ENCODE measurements around the gene DNAH14. TPM values are rescaled to one million over a fixed set of nuclear protein-coding genes. Genes with fewer than 3 reads are reported as not detected.

Gene DNAH14
- total and polyA plus RNA-seq, 2 of the 8 experiments (the other 6 are each of a cell fraction or from before 2014, with no cell fraction given): 8.4 to 40.7 TPM

DNA sequence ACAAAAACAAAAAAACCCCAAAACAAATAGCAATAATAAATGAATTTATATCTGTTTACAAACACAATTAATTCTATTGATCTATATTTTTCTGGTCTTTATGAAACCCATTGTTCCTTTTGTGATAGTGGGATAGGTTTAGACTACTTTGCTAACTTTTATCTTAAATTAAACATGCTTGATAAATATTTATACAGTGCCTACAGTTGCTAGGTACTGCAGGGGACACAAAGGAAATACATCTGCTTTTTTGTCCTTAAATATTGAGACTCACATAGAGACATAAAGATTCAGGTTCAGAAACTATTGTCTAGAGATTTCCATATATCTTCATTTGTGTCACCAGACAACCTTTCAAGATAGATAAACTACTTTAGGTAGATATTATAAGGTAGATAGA lies 8.5 kb upstream of the DNAH14 start:
- no peak overlapping the region for H2BK5ac ChIP-seq (ENCODE audit: low read depth, low read length)
- no peak overlapping the region for H3K27ac ChIP-seq (ENCODE audit: low read depth, low read length)
- no peak overlapping the region for H3K56ac ChIP-seq (replicated peaks; ENCODE audit: insufficient read length, low read depth, low read length)
- H3K23me2 ChIP-seq (ENCODE audit: low read depth, low read length): no peaks in the 10 kb centered on the region
- no peak for FAIRE-seq
- TF ChIP-seq RFX5 (IDR thresholded peaks at IDR 0.05; ENCODE audit: borderline replicate concordance, low read depth, low read length): no peak
- no peak for TF ChIP-seq CBX5 (IDR thresholded peaks at IDR 0.05; ENCODE audit: low read depth, low read length)
- TF ChIP-seq CREB1 (IDR thresholded peaks at IDR 0.05): no peak
- TF ChIP-seq RBBP5 (IDR thresholded peaks at IDR 0.05; ENCODE audit: borderline replicate concordance, low read depth, low read length): no peak
- TF ChIP-seq POU5F1 (IDR thresholded peaks at IDR 0.05; ENCODE audit: low read depth, low read length): no peak
- no peak for TF ChIP-seq CBX8 (IDR thresholded peaks at IDR 0.05; ENCODE audit: borderline replicate concordance, low read depth, low read length)
- TF ChIP-seq RAD21 (IDR thresholded peaks at IDR 0.05 in 1 of 2, conservative IDR thresholded peaks at IDR 0.05 in 1 of 2; ENCODE audit: low read depth in 2 of 2, low read length in 2 of 2): no peak
- TF ChIP-seq KDM4A (IDR thresholded peaks at IDR 0.05; ENCODE audit: low read depth, low read length, severe bottlenecking): no peak
- no peak for TF ChIP-seq SIX5 (IDR thresholded peaks at IDR 0.05; ENCODE audit: low read depth, low read length)
- TF ChIP-seq CHD2 (IDR thresholded peaks at IDR 0.05; ENCODE audit: low read length): no peak
- no peak for TF ChIP-seq BCL11A (IDR thresholded peaks at IDR 0.05; ENCODE audit: low read depth in 2 of 2, low read length in 2 of 2)
- no peak for TF ChIP-seq GABPA (IDR thresholded peaks at IDR 0.05; ENCODE audit: borderline replicate concordance, insufficient read depth, low read length)
- no peak for TF ChIP-seq EGR1 (IDR thresholded peaks at IDR 0.05; ENCODE audit: borderline replicate concordance, low read depth, low read length)
- TF ChIP-seq HDAC6 (IDR thresholded peaks at IDR 0.05; ENCODE audit: low read depth, low read length): no peak
- TF ChIP-seq YY1 (IDR thresholded peaks at IDR 0.05; ENCODE audit: low read depth, low read length): no peak
- no peaks in the 10 kb centered on the region for H3K79me1 ChIP-seq (ENCODE audit: low read depth, low read length)
- H3K4me2 ChIP-seq (ENCODE audit: insufficient read depth in 1 of 2, low read depth in 2 of 2, low read length in 2 of 2): no peak overlapping the region
- H3K9ac ChIP-seq (replicated peaks in 1 of 4; ENCODE audit: extremely low read depth in 1 of 4, low read depth in 3 of 4, low read length in 3 of 4): no peak overlapping the region
- H4K8ac ChIP-seq (ENCODE audit: extremely low read depth, insufficient read depth, low read length): no peak overlapping the region
- H4K20me1 ChIP-seq (replicated peaks in 1 of 2; ENCODE audit: control insufficient read depth in 1 of 2, insufficient read depth in 2 of 2, low read length in 2 of 2): no peaks in the 10 kb centered on the region
- no peak overlapping the region for H2BK15ac ChIP-seq (ENCODE audit: low read length)
- 0 out of 7 replicates have a peak, but pooled peaks cover 0 to 2% (median 0%) of the 10 kb centered on the region in 4 experiments for H3K4me1 ChIP-seq (replicated peaks in 1 of 4; ENCODE audit: control insufficient read depth in 3 of 4, insufficient read depth in 4 of 4, low read length in 3 of 4)
- H3K9me3 ChIP-seq (ENCODE audit: insufficient read depth in 2 of 2, low read depth in 1 of 2, low read length in 1 of 2): no peaks in the 10 kb centered on the region
- no peak overlapping the region for H3K4me3 ChIP-seq (ENCODE audit: extremely low read depth in 1 of 4, insufficient read depth in 2 of 4, low read depth in 3 of 4, low read length in 4 of 4)
- H2AFZ ChIP-seq (ENCODE audit: low read length): no peak overlapping the region
- no peak overlapping the region for H2BK12ac ChIP-seq (ENCODE audit: low read depth, low read length)
- H3K23ac ChIP-seq (ENCODE audit: insufficient read length): no peak overlapping the region
- CTCF ChIA-PET (ENCODE audit: partially characterized antibody): interaction anchor here (0.9 to 6.1 kb wide), 3 partner anchors 26 to 464 kb away, joined by 3 to 78 read pairs (median 4); no protein-coding TSS in a partner anchor
- no peak overlapping the region for H2AK5ac ChIP-seq (ENCODE audit: low read depth, low read length)
- no peaks in the 10 kb centered on the region for H3K36me3 ChIP-seq (ENCODE audit: control insufficient read depth in 2 of 4, insufficient read depth in 4 of 4, low read length in 3 of 4)
- H4K91ac ChIP-seq (replicated peaks; ENCODE audit: insufficient read length, low read length): no peak overlapping the region
- H3K27me3 ChIP-seq (replicated peaks in 1 of 4; ENCODE audit: control insufficient read depth in 3 of 4, extremely low read depth in 1 of 4, insufficient read depth in 3 of 4, low read length in 3 of 4): no peaks in the 10 kb centered on the region
- H3K79me2 ChIP-seq (ENCODE audit: control insufficient read depth in 1 of 2, insufficient read depth in 2 of 2, low read length in 2 of 2): no peaks in the 10 kb centered on the region; a peak in 1 of 4 replicates
- POLR2A ChIA-PET (ENCODE audit: partially characterized antibody): interaction anchor here (1.0 kb wide), 1 partner anchor 15 kb away, joined by 3 read pairs; no protein-coding TSS in a partner anchor
- H3K14ac ChIP-seq (ENCODE audit: insufficient read length): no peak overlapping the region
- DNase-seq (ENCODE audit: low read depth in 1 of 2, low spot score in 2 of 2): no peak
- no peak overlapping the region for H3K4ac ChIP-seq (replicated peaks; ENCODE audit: insufficient read length, low read depth, low read length)
- no peak overlapping the region for H2BK120ac ChIP-seq (replicated peaks; ENCODE audit: low read depth, low read length)
- H3K18ac ChIP-seq (ENCODE audit: extremely low read depth, low read length): no peak overlapping the region
- no peak overlapping the region for H2BK20ac ChIP-seq (ENCODE audit: low read length)
- H4K5ac ChIP-seq (ENCODE audit: insufficient read length, low read depth, low read length): no peak overlapping the region

All from H1 (cell line).